Lower leg skin (tissue), 4 donors: ENCODE results near the gene ECE1. TPM values are rescaled to one million over a fixed set of nuclear protein-coding genes. Genes with fewer than 3 reads are reported as not detected.
"Not testable (repeated sequence)": the region's sequence is repeated elsewhere in the genome, so short reads cannot be mapped to it uniquely, and the experiment has no call there.

Experiments used
- DNase-seq, 2 donors: peaks; one replicate each; pipeline ENCODE4 v3.0.0-alpha.2; 2019; ENCODE audit warnings: low spot score in 2 of 2
- H3K4me3 ChIP-seq: fragments of 200-600 bp; sonication (generic); 2 replicates; pipeline ENCODE4 v1.5.1; 2017; ENCODE audit warnings: mild to moderate bottlenecking, low read depth; ENCODE audit not compliant: poor library complexity, severe bottlenecking
- POLR2A ChIP-seq, 2 donors: fragments of 450-650 bp; IDR thresholded peaks; one replicate each; pipeline ENCODE4 v1.6.1; 2016 to 2017; ENCODE audit warnings: antibody characterized with exemption in 2 of 2, mild to moderate bottlenecking in 1 of 2, moderate library complexity in 1 of 2
- WGBS, 2 donors: methylation state at CpG; one replicate each; pipeline ENCODE4 v1.1.5; 2018; 5-methylcytosine and 5-hydroxymethylcytosine counted together
- intact Hi-C: fragments of 100-400 bp; cut with DNase I; formaldehyde crosslinking; loops from one replicate; pipeline ENCODE4 v1.15.0; 2023; ENCODE audit warnings: low total_unique reads
- total RNA-seq, 4 donors: library from RNA; depleted of rRNA; stranded (reverse); fragments of >200 nt; gene quantifications; one replicate each; pipeline ENCODE4 v1.1.0, GENCODE V29; 2016
- TF ChIP-seq, protein P1 (sequence below), 3 donors: fragments of 450-650 bp; IDR thresholded peaks; one replicate each; pipeline ENCODE4 v1.5.1; 2016; ENCODE audit warnings: antibody characterized with exemption in 3 of 3, mild to moderate bottlenecking in 3 of 3, moderate library complexity in 2 of 3

Gene ECE1
- total RNA-seq, 4 donors from 2014 or later = 37.1 to 68.9 (median 48.3) TPM

- no peak overlapping the region for H3K4me3 ChIP-seq
- no peak for TF ChIP-seq POLR2A (IDR thresholded peaks at IDR 0.05)
- TF ChIP-seq, protein P1, sequence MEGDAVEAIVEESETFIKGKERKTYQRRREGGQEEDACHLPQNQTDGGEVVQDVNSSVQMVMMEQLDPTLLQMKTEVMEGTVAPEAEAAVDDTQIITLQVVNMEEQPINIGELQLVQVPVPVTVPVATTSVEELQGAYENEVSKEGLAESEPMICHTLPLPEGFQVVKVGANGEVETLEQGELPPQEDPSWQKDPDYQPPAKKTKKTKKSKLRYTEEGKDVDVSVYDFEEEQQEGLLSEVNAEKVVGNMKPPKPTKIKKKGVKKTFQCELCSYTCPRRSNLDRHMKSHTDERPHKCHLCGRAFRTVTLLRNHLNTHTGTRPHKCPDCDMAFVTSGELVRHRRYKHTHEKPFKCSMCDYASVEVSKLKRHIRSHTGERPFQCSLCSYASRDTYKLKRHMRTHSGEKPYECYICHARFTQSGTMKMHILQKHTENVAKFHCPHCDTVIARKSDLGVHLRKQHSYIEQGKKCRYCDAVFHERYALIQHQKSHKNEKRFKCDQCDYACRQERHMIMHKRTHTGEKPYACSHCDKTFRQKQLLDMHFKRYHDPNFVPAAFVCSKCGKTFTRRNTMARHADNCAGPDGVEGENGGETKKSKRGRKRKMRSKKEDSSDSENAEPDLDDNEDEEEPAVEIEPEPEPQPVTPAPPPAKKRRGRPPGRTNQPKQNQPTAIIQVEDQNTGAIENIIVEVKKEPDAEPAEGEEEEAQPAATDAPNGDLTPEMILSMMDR (IDR thresholded peaks at IDR 0.05) = no peak
- intact Hi-C loops = no loop called here
- peak in 1 of 2 donors; percentile 57 for DNase-seq
- 33 to 35% methylated on average over 1 of the region's 1 CpG for WGBS, 2 donors
These were observed 106.0 kb downstream of the ECE1 start for GRCh38 chr1:21184276-21184675.

DNA sequence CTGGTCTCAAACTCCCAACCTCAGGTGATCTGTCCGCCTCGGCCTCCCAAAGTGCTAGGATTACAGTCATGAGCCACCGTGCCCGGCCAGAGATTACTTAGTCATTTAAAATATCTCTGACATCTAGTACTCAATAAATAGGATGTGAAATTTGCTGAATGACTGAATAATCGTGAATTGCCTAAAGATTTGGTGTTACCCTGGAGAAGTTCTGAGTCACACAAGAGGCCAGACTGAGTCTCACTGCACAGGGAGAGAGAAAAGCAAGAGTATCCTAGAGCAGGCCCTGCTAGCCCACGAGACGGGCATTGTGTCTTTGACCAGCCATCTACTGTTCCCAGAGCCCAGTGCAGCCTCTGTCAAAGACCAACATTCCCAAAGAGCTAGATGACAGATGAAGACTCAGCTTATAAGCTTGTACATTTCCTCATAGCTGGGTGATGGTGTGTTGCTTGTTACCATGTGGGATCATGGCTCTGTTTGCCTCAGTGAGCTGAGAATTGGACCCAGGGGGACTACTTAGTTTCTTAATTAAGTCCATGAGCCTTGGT lies 108.0 kb downstream of the ECE1 start:
- WGBS, 2 donors = 77 to 83% methylated on average over 7 of the region's 7 CpGs
- TF ChIP-seq, protein P1 (IDR thresholded peaks at IDR 0.05) = no peak
- TF ChIP-seq POLR2A (IDR thresholded peaks at IDR 0.05) = no peak
- DNase-seq = peak in 1 of 2 donors; percentile 72
- intact Hi-C loops = no loop called here
- no peak overlapping the region for H3K4me3 ChIP-seq

DNA sequence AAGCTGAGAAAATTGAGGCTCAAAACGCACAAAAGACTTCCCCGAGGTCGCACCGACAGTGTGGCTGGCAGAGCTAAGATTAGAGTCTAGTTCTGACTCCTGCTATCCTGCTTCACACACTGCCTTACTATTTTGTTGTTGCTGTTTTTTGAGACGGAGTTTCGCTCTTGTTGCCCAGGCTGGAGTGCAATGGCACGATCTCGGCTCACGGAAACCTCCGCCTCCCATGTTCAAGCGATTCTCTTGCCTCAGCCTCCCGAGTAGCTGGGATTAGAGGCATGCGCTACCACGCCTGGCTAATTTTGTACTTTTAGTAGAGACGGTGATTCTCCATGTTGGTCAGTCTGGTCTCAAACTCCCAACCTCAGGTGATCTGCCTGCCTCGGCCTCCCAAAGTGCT lies 112.0 kb downstream of the ECE1 start:
- peak in 1 of 2 donors; percentile 82 for DNase-seq
- 91 to 95% methylated on average over 16 of the region's 16 CpGs for WGBS, 2 donors
- intact Hi-C loops, H3K4me3 ChIP-seq: not testable (repeated sequence)

- intact Hi-C loops = no loop called here
- TF ChIP-seq, protein P1 (IDR thresholded peaks at IDR 0.05) = no peak
- TF ChIP-seq POLR2A (IDR thresholded peaks at IDR 0.05) = no peak
- WGBS, 2 donors = 3 to 4% methylated on average over 39 to 58 of the region's 90 CpGs
- peak within 1 kb of the TSS; percentile 78 for H3K4me3 ChIP-seq
- peak; percentile 98 to 99 for DNase-seq
These were observed 113.4 kb downstream of the ECE1 start, which contains the start of gene EIF4G3 for GRCh38 chr1:21176586-21177555. Gene EIF4G3 (minus strand): TSS chr1:21176897. CDS start chr1:21002742, 174,155 bp downstream.

DNA sequence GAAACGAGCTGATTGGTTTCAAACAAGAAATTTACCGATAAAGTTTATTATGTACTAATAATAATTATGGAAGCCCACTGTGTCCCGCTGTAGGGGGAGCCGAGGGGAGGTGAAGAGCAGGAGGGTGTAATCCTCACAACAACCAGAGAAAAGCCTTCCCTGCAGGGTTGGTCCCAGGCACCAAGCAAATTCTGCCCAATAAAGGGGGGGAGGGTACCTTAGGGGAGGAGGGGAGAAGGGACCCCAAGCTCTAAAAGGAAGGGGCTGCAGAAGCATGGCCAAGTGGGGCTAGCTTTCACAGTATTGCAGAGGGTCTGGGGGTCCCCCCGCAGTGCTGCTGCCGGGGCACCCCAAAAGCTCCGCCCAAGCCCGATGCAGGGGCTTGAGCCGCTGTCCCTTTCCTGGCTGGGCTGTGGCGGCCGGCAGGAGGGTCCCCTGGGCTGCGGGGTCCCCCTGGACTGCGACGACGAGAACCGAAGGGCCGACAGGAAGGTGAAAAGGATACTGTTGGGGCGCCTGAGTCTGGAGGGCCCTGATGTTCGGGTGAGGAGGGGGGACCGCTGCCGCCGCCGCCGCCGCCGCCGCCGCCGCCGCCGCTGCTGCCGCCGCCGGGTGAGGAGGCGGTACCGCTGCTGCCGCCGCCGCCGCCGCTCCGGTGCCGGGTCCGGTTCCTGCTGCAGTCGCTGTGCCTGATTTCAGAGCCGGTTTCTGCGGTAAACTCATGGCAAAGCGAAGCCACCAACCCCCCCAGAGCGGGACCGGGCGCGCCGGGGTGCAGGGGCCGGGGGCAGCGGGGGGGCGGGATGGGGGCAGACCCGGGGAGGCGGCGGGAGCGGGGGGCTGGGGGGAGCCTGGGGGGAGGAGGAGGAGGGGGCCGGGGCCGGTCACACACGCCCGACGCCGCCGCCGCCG lies 114.3 kb downstream of the ECE1 start:
- TF ChIP-seq, protein P1 (IDR thresholded peaks at IDR 0.05) = no peak
- no peak for TF ChIP-seq POLR2A (IDR thresholded peaks at IDR 0.05)
- H3K4me3 ChIP-seq = peak overlapping the region; percentile 78
- WGBS, 2 donors = 2 to 4% methylated on average over 9 to 22 of the region's 69 CpGs
- peak in 1 of 2 donors; percentile 91 for DNase-seq
- intact Hi-C loops = no loop called here
